NCI-H748 treated with DMSO at 0.1 percent for 48 hours (cell line): ENCODE data around the gene BBIP1.
"Not testable (repeated sequence)": the region's sequence is repeated elsewhere in the genome, so short reads cannot be mapped to it uniquely, and the experiment has no call there.

ENCODE experiments used
- DNase-seq: peaks from one replicate; lab custom pipeline; 2025; lab: John Stamatoyannopoulos, UW

The BBIP1 gene

GRCh38 chr10:110881905-110882304 is 37.1 kb downstream of the BBIP1 start:
- no peak for DNase-seq

GRCh38 chr10:110881247-110881646 is 37.7 kb downstream of the BBIP1 start:
- no peak for DNase-seq

- DNase-seq: no peak
Measured at GRCh38 chr10:110880012-110880411, 39.0 kb downstream of the BBIP1 start.

- DNase-seq: no peak
Measured at GRCh38 chr10:110876788-110877187, 42.2 kb downstream of the BBIP1 start.

GRCh38 chr10:110876000-110876399 is 43.0 kb downstream of the BBIP1 start:
- DNase-seq: no peak

- no peak for DNase-seq
Measured at GRCh38 chr10:110873951-110874350, 45.0 kb downstream of the BBIP1 start.

GRCh38 chr10:110872984-110873923 is 45.7 kb downstream of the BBIP1 start:
- no peak for DNase-seq

GRCh38 chr10:110872145-110872983 is 46.6 kb downstream of the BBIP1 start:
- peak; percentile 7 for DNase-seq

- DNase-seq: peak; percentile 82
Measured at GRCh38 chr10:110871298-110872084, 47.5 kb downstream of the BBIP1 start, which contains the start of gene PDCD4. Gene PDCD4, plus strand, starts transcription at chr10:110871928. Its CDS starts 4,100 bp downstream, at chr10:110876028.

- no peak for DNase-seq
Measured at GRCh38 chr10:110870823-110871297, 48.1 kb downstream of the BBIP1 start.

- DNase-seq: no peak
Measured at GRCh38 chr10:110868981-110869380, 50.0 kb downstream of the BBIP1 start.

- no peak for DNase-seq
Measured at GRCh38 chr10:110867807-110868465, 51.0 kb downstream of the BBIP1 start.

GRCh38 chr10:110867011-110867806 is 51.8 kb downstream of the BBIP1 start:
- not testable (repeated sequence) for DNase-seq

- DNase-seq: no peak
Measured at GRCh38 chr10:110865809-110866482, 53.0 kb downstream of the BBIP1 start.

GRCh38 chr10:110865186-110865808 is 53.7 kb downstream of the BBIP1 start:
- no peak for DNase-seq

GRCh38 chr10:110864662-110865140 is 54.3 kb downstream of the BBIP1 start:
- DNase-seq: no peak

GRCh38 chr10:110863956-110864355 is 55.0 kb downstream of the BBIP1 start:
- no peak for DNase-seq

- DNase-seq: no peak
Measured at GRCh38 chr10:110863361-110863760, 55.6 kb downstream of the BBIP1 start.

GRCh38 chr10:110862961-110863360 is 56.0 kb downstream of the BBIP1 start:
- DNase-seq: no peak
